PC-9 (cell line): ENCODE results near the gene APOE. TPM values are rescaled to one million over a fixed set of nuclear protein-coding genes. Genes with fewer than 3 reads are reported as not detected.

Source experiments
- BruUV-seq: library from RNA; stranded (reverse); fragments of 400-500 nt; replicated peaks from 2 replicates; lab custom pipeline; 2021; lab: Mats Ljungman, UMichigan
- CTCF ChIA-PET: fragments of 300-600 bp; sonication (Branson Sonifier 250); formaldehyde crosslinking; loops from one replicate; lab custom pipeline; 2022; ENCODE audit warnings: antibody characterized with exemption; lab: Charles Lee
- POLR2A ChIA-PET: fragments of 300-600 bp; sonication (Branson Sonifier 250); formaldehyde crosslinking; loops from one replicate; lab custom pipeline; 2022; ENCODE audit warnings: antibody characterized with exemption; ENCODE audit not compliant: unreplicated experiment; lab: Charles Lee
- DNase-seq, 2 experiments: peaks; one replicate each; pipeline versions ENCODE4 v3.0.0 to v3.0.0-alpha.2; 2015 to 2022; ENCODE audit warnings: mixed read lengths in 1 of 2
- H2AFZ ChIP-seq: fragments of 200-600 bp; sonication (generic); 2 replicates; pipeline ENCODE4 v1.8.1; 2017; ENCODE audit warnings: antibody characterized with exemption
- H3F3A ChIP-seq: fragments of 200-600 bp; sonication (generic); 2 replicates; pipeline ENCODE4 v1.8.1; 2017; ENCODE audit warnings: antibody characterized with exemption, mild to moderate bottlenecking, low read depth; ENCODE audit not compliant: insufficient read depth
- H3K27ac ChIP-seq: fragments of 200-600 bp; sonication (generic); 2 replicates; pipeline ENCODE4 v1.6.1; 2016; ENCODE audit warnings: mixed run types
- H3K27me3 ChIP-seq: fragments of 200-600 bp; sonication (generic); 2 replicates; pipeline ENCODE4 v1.6.1; 2016; ENCODE audit warnings: low read depth, mixed run types; ENCODE audit not compliant: insufficient read depth
- H3K36me3 ChIP-seq: fragments of 200-600 bp; sonication (generic); 2 replicates; pipeline ENCODE4 v1.6.1; 2016; ENCODE audit warnings: low read depth, mixed run types
- H3K4me1 ChIP-seq: fragments of 200-600 bp; sonication (generic); replicated peaks from 2 replicates; pipeline ENCODE4 v1.6.1; 2016; ENCODE audit warnings: mixed run types; ENCODE audit not compliant: insufficient read depth
- H3K4me2 ChIP-seq: fragments of 200-600 bp; sonication (generic); 2 replicates; pipeline ENCODE4 v1.6.1; 2017; ENCODE audit warnings: mixed run types
- H3K4me3 ChIP-seq: fragments of 200-600 bp; sonication (generic); 2 replicates; pipeline ENCODE4 v1.6.1; 2016; ENCODE audit warnings: mixed run types
- H3K79me2 ChIP-seq: fragments of 200-600 bp; sonication (generic); 2 replicates; pipeline ENCODE4 v1.6.1; 2017; ENCODE audit warnings: low read depth, mixed run types
- H3K9me2 ChIP-seq: fragments of 200-600 bp; sonication (generic); 2 replicates; pipeline ENCODE4 v1.8.1; 2017; ENCODE audit warnings: mild to moderate bottlenecking; ENCODE audit not compliant: insufficient read depth
- H3K9me3 ChIP-seq: fragments of 200-600 bp; sonication (generic); 2 replicates; pipeline ENCODE4 v1.8.1; 2016; ENCODE audit warnings: low read depth; ENCODE audit not compliant: insufficient read depth
- H4K20me1 ChIP-seq: fragments of 200-600 bp; sonication (generic); 2 replicates; pipeline ENCODE4 v1.8.1; 2017; ENCODE audit not compliant: insufficient read depth
- CTCF ChIP-seq: fragments of 200-600 bp; sonication (generic); conservative IDR thresholded peaks from 2 replicates; pipeline ENCODE4 v1.6.1; 2017; ENCODE audit warnings: mixed run types, antibody characterized with exemption, mild to moderate bottlenecking, moderate library complexity
- EZH2 ChIP-seq: fragments of 200-600 bp; sonication (generic); IDR thresholded peaks from 2 replicates; pipeline ENCODE4 v1.8.0; 2017; ENCODE audit warnings: antibody characterized with exemption, low read depth
- intact Hi-C: fragments of 100-400 bp; cut with micrococcal nuclease; formaldehyde crosslinking; loops from one replicate; pipeline ENCODE4 v1.10.0; 2022; ENCODE audit not compliant: unreplicated experiment
- total RNA-seq: library from RNA; stranded (reverse); gene quantifications from 2 replicates; pipeline ENCODE4 v1.2.3, GENCODE V29; 2021

The APOE gene
- total RNA-seq, 1 experiment from 2014 or later, result 11.5 TPM

- H3K79me2 ChIP-seq, result no peaks in the 10 kb centered on the region
- intact Hi-C loops, result no loop called here
- peaks cover 7% of the 10 kb centered on the region for H4K20me1 ChIP-seq
- no peaks in the 10 kb centered on the region for H3K9me3 ChIP-seq
- POLR2A ChIA-PET, result no interaction called here
- no peaks in the 10 kb centered on the region for H3K27me3 ChIP-seq
- no peak overlapping the region for H3K4me3 ChIP-seq
- peaks cover 30% of the 10 kb centered on the region for H3K36me3 ChIP-seq
- no peak overlapping the region for H3K4me2 ChIP-seq
- H3K9me2 ChIP-seq, result no peaks in the 10 kb centered on the region
- CTCF ChIA-PET, result no interaction called here
- H2AFZ ChIP-seq, result no peak overlapping the region
- H3K27ac ChIP-seq, result no peak overlapping the region
- TF ChIP-seq CTCF (no peak), EZH2 (no peak)
- H3K4me1 ChIP-seq, result peaks cover 32% of the 10 kb centered on the region
- no TSS peak for BruUV-seq
- H3F3A ChIP-seq, result peaks cover 65% of the 10 kb centered on the region
- no peak for DNase-seq
These were observed 32.9 kb upstream of the APOE start for GRCh38 chr19:44872661-44873060.

GRCh38 chr19:44874317-44874716, 31.3 kb upstream of the APOE start:
- POLR2A ChIA-PET, result no interaction called here
- H3K36me3 ChIP-seq, result peaks cover 30% of the 10 kb centered on the region
- no TSS peak for BruUV-seq

GRCh38 chr19:44875666-44876451, 29.7 kb upstream of the APOE start:
- ChIA-PET POLR2A (interaction anchor here (0.5 to 0.6 kb wide), 2 partner anchors 79 to 134 kb away, joined by 4 read pairs; partner anchors contain the start of gene CLPTM1), CTCF (interaction anchor here (0.6 to 0.8 kb wide), 2 partner anchors 77 to 79 kb away, joined by 3 read pairs; no protein-coding TSS in a partner anchor)
- Histone ChIP-seq H3K27ac (peak overlapping the region; percentile 95), H3K4me3 (peak overlapping the region; percentile 32; the same call in 1 of the 2 replicates), H3K27me3 (no peaks in the 10 kb centered on the region), H4K20me1 (peaks cover 6% of the 10 kb centered on the region; the same call in 1 of the 2 replicates), H3K36me3 (peaks cover 30% of the 10 kb centered on the region), H3K79me2 (no peaks in the 10 kb centered on the region), H3K9me2 (no peaks in the 10 kb centered on the region), H3K9me3 (no peaks in the 10 kb centered on the region), H3F3A (peaks cover 53% of the 10 kb centered on the region), H3K4me1 (peaks cover 46% of the 10 kb centered on the region), H2AFZ (no peak overlapping the region), H3K4me2 (peak overlapping the region; percentile 67)
- no peak for TF ChIP-seq CTCF
- no peak for TF ChIP-seq EZH2
- no TSS peak for BruUV-seq
- intact Hi-C loops, result loop anchor here (1.0 kb wide), 1 partner anchor 15 kb away; the partner anchor contains the start of gene TOMM40
- DNase-seq, result peak; percentile 82 to 95

More at GRCh38 chr19:44874317-44874716, 31.3 kb upstream of the APOE start:
- no peak for DNase-seq
- no peaks in the 10 kb centered on the region for H3K79me2 ChIP-seq
- H3F3A ChIP-seq, result peaks cover 55% of the 10 kb centered on the region
- H2AFZ ChIP-seq, result no peak overlapping the region
- H3K9me3 ChIP-seq, result no peaks in the 10 kb centered on the region
- no peaks in the 10 kb centered on the region for H3K9me2 ChIP-seq
- intact Hi-C loops, result no loop called here
- H4K20me1 ChIP-seq, result peaks cover 6% of the 10 kb centered on the region; the same call in 1 of the 2 replicates
- no peak overlapping the region for H3K4me2 ChIP-seq
- no peak for TF ChIP-seq CTCF
- TF ChIP-seq EZH2, result no peak
- H3K27me3 ChIP-seq, result no peaks in the 10 kb centered on the region
- CTCF ChIA-PET, result interaction anchor here (0.6 kb wide), 1 partner anchor 40 kb away, joined by 7 read pairs; no protein-coding TSS in a partner anchor
- H3K4me3 ChIP-seq, result no peak overlapping the region
- H3K4me1 ChIP-seq, result peaks cover 46% of the 10 kb centered on the region
- H3K27ac ChIP-seq, result peak overlapping the region; percentile 95
